ENCODE measurements around the gene CD69. TPM values are rescaled to one million over a fixed set of nuclear protein-coding genes. Genes with fewer than 3 reads are reported as not detected.

CD69 gene
- total and polyA plus RNA-seq, 12 donors, result 0.39 to 4.6 (median 1.5) TPM; not detected in 1

DNA sequence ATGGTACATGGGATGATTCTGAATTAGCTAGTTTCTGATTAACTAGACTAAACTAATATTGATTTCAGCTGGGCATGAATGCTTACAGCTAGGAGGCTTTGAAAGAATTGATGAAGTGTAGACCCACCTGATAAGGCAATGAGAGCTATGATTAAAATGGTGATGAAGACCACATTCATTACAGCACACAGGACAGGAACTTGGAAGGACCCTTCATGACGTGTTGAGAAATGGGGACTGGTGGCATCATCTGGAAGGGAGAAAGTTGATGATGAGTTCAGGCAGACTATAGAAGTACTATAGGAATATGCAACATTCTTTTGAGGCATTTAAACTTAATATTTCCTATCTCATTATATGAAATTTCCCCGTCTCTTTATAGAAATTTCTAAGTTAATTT, 4.5 kb downstream of the CD69 start:
- no peaks in the 10 kb centered on the region for H3K9me3 ChIP-seq (replicated peaks in 1 of 3)
- H3K27ac ChIP-seq, result no peak overlapping the region
- no peaks in the 10 kb centered on the region for H3K36me3 ChIP-seq (replicated peaks in 1 of 2)
- H3K27me3 ChIP-seq, result no peaks in the 10 kb centered on the region
- DNase-seq, result no peak
- H3K4me3 ChIP-seq, result no peak overlapping the region
- intact Hi-C loops (cut with DNase I), result no loop called here
- 55 to 76% (median 68%) methylated on average over 2 of the region's 2 CpGs for WGBS, 4 donors
- no peaks in the 10 kb centered on the region for H3K4me1 ChIP-seq (replicated peaks in 1 of 2)
- TF ChIP-seq, protein P1, sequence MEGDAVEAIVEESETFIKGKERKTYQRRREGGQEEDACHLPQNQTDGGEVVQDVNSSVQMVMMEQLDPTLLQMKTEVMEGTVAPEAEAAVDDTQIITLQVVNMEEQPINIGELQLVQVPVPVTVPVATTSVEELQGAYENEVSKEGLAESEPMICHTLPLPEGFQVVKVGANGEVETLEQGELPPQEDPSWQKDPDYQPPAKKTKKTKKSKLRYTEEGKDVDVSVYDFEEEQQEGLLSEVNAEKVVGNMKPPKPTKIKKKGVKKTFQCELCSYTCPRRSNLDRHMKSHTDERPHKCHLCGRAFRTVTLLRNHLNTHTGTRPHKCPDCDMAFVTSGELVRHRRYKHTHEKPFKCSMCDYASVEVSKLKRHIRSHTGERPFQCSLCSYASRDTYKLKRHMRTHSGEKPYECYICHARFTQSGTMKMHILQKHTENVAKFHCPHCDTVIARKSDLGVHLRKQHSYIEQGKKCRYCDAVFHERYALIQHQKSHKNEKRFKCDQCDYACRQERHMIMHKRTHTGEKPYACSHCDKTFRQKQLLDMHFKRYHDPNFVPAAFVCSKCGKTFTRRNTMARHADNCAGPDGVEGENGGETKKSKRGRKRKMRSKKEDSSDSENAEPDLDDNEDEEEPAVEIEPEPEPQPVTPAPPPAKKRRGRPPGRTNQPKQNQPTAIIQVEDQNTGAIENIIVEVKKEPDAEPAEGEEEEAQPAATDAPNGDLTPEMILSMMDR (IDR thresholded peaks at IDR 0.05), result no peak
- no peak for TF ChIP-seq POLR2A (IDR thresholded peaks at IDR 0.05)

DNA sequence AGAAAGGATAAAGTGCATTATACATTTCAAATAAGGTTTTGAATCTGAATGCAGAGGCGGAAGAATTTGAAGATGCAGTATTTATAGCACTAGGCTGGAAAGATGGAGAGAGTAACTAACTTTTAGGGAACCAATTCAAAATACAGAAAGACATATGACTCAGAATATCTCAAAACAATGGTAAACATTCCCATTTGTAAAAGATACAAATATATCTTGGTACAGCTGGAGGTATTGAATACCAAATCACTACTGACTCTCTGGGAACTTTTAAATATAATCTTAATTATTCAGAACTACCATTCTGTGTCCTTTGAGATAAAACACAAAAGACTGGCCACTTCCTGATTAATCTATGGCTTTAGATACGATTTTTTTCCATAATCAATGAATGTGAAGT, 5.1 kb downstream of the CD69 start:
- no peak for TF ChIP-seq POLR2A (IDR thresholded peaks at IDR 0.05)
- TF ChIP-seq, protein P1 (IDR thresholded peaks at IDR 0.05), result no peak
- H3K36me3 ChIP-seq (replicated peaks in 1 of 2), result no peaks in the 10 kb centered on the region
- H3K4me1 ChIP-seq (replicated peaks in 1 of 2), result no peaks in the 10 kb centered on the region
- no peak for DNase-seq
- H3K27me3 ChIP-seq, result no peaks in the 10 kb centered on the region
- H3K27ac ChIP-seq, result no peak overlapping the region
- 60 to 72% (median 64%) methylated on average over 2 of the region's 2 CpGs for WGBS, 4 donors
- intact Hi-C loops (cut with DNase I), result no loop called here
- H3K9me3 ChIP-seq (replicated peaks in 1 of 3), result no peaks in the 10 kb centered on the region
- no peak overlapping the region for H3K4me3 ChIP-seq

- Histone ChIP-seq H3K4me1 (replicated peaks in 1 of 2) (no peaks in the 10 kb centered on the region), H3K27ac (no peak overlapping the region), H3K4me3 (no peak overlapping the region), H3K36me3 (replicated peaks in 1 of 2) (no peaks in the 10 kb centered on the region), H3K9me3 (replicated peaks in 1 of 3) (no peaks in the 10 kb centered on the region), H3K27me3 (no peaks in the 10 kb centered on the region)
- intact Hi-C loops (cut with DNase I), result no loop called here
- TF ChIP-seq, protein P1 (IDR thresholded peaks at IDR 0.05), result no peak
- no peak for TF ChIP-seq POLR2A (IDR thresholded peaks at IDR 0.05)
- no peak for DNase-seq
Measured at GRCh38 chr12:9755035-9755434, 5.7 kb downstream of the CD69 start.

- DNase-seq, result no peak
- TF ChIP-seq, protein P1 (IDR thresholded peaks at IDR 0.05), result no peak
- no peak for TF ChIP-seq POLR2A (IDR thresholded peaks at IDR 0.05)
- Histone ChIP-seq H3K27ac (no peak overlapping the region), H3K4me1 (replicated peaks in 1 of 2) (no peaks in the 10 kb centered on the region), H3K36me3 (replicated peaks in 1 of 2) (no peaks in the 10 kb centered on the region), H3K9me3 (replicated peaks in 1 of 3) (no peaks in the 10 kb centered on the region), H3K27me3 (no peaks in the 10 kb centered on the region), H3K4me3 (no peak overlapping the region)
- intact Hi-C loops (cut with DNase I), result loop anchor here in 1 of 2 donors (5.0 kb wide), 1 partner anchor 173 kb away; no protein-coding TSS in a partner anchor
- WGBS, 4 donors, result 70 to 83% (median 80%) methylated on average over 3 of the region's 3 CpGs
Measured at GRCh38 chr12:9754099-9754927, 6.4 kb downstream of the CD69 start.

Measured in adrenal gland (tissue), 12 donors.